H1 (cell line): ENCODE data around the gene KLHL8. TPM values are rescaled to one million over a fixed set of nuclear protein-coding genes. Genes with fewer than 3 reads are reported as not detected.

Source experiments
- CTCF ChIA-PET: fragments of 300-600 bp; sonication (Branson Sonifier 250); formaldehyde crosslinking; loops from one replicate; lab custom pipeline; 2021; ENCODE audit not compliant: partially characterized antibody; lab: Charles Lee
- POLR2A ChIA-PET: fragments of 300-600 bp; sonication (Branson Sonifier 250); formaldehyde crosslinking; loops from one replicate; lab custom pipeline; 2021; ENCODE audit warnings: inconsistent platforms; ENCODE audit not compliant: partially characterized antibody; lab: Charles Lee
- DNase-seq, 2 experiments: peaks; one replicate each; pipeline versions ENCODE4 v3.0.0 to v3.0.0-alpha.2; 2010 to 2022; ENCODE audit warnings: low spot score in 2 of 2, low read depth in 1 of 2, mixed read lengths in 1 of 2
- FAIRE-seq: peaks from 2 replicates; lab custom pipeline; 2011; peaks lifted over from hg19 to GRCh38; lab: Jason Lieb, UNC
- H2AFZ ChIP-seq: 2 replicates; pipeline ENCODE4 v1.8.1; 2012; ENCODE audit warnings: low read length, inconsistent platforms
- H2AK5ac ChIP-seq: 2 replicates; pipeline ENCODE4 v1.6.1; 2013; ENCODE audit warnings: low read depth, low read length
- H2BK120ac ChIP-seq: replicated peaks from 2 replicates; pipeline ENCODE3; 2013; ENCODE audit warnings: low read depth, low read length, inconsistent platforms
- H2BK12ac ChIP-seq: 2 replicates; pipeline ENCODE4 v1.6.1; 2013; ENCODE audit warnings: low read depth, low read length
- H2BK15ac ChIP-seq: 2 replicates; pipeline ENCODE4 v1.6.1; 2013; ENCODE audit warnings: low read length
- H2BK20ac ChIP-seq: 2 replicates; pipeline ENCODE4 v1.6.1; 2013; ENCODE audit warnings: low read length
- H2BK5ac ChIP-seq: 2 replicates; pipeline ENCODE4 v1.6.1; 2013; ENCODE audit warnings: low read depth, low read length
- H3K14ac ChIP-seq: 2 replicates; pipeline ENCODE4 v1.6.1; 2013; ENCODE audit warnings: inconsistent platforms; ENCODE audit not compliant: insufficient read length
- H3K18ac ChIP-seq: 2 replicates; pipeline ENCODE4 v1.6.1; 2013; ENCODE audit warnings: low read length; ENCODE audit errors: extremely low read depth
- H3K23ac ChIP-seq: 2 replicates; pipeline ENCODE4 v1.6.1; 2013; ENCODE audit warnings: inconsistent platforms; ENCODE audit not compliant: insufficient read length
- H3K23me2 ChIP-seq: 2 replicates; pipeline ENCODE4 v1.6.1; 2013; ENCODE audit warnings: low read depth, low read length
- H3K27ac ChIP-seq: 2 replicates; pipeline ENCODE4 v1.6.1; 2011; ENCODE audit warnings: low read depth, low read length, inconsistent platforms
- H3K27me3 ChIP-seq, 4 experiments: replicated peaks in 1 of 4; 1 replicate in 1 of 4; 2 replicates in 3 of 4; pipeline versions ENCODE4 v1.6.1 to v1.8.1; 2011 to 2013; ENCODE audit warnings: low read length in 3 of 4, mild to moderate bottlenecking in 3 of 4, inconsistent platforms in 2 of 4, mixed read lengths in 2 of 4, moderate library complexity in 1 of 4; ENCODE audit not compliant: control insufficient read depth in 3 of 4, insufficient read depth in 3 of 4; ENCODE audit errors: extremely low read depth in 1 of 4
- H3K36me3 ChIP-seq, 4 experiments: 2 replicates each; pipeline versions ENCODE4 v1.6.1 to v1.8.1; 2011 to 2013; ENCODE audit warnings: mild to moderate bottlenecking in 4 of 4, low read length in 3 of 4, moderate library complexity in 2 of 4, control low read depth in 1 of 4, inconsistent platforms in 1 of 4; ENCODE audit not compliant: insufficient read depth in 4 of 4, control insufficient read depth in 2 of 4
- H3K4ac ChIP-seq: replicated peaks from 2 replicates; pipeline ENCODE3; 2013; ENCODE audit warnings: low read length, low read depth, mixed read lengths, inconsistent platforms; ENCODE audit not compliant: insufficient read length
- H3K4me1 ChIP-seq, 4 experiments: replicated peaks in 1 of 4; 1 replicate in 1 of 4; 2 replicates in 3 of 4; pipeline versions ENCODE4 v1.6.1 to v1.8.1; 2011 to 2013; ENCODE audit warnings: low read length in 3 of 4, inconsistent platforms in 2 of 4, mixed read lengths in 1 of 4; ENCODE audit not compliant: insufficient read depth in 4 of 4, control insufficient read depth in 3 of 4
- H3K4me2 ChIP-seq, 2 experiments: 2 replicates each; pipeline versions ENCODE4 v1.6.1 to v1.8.1; 2011 to 2013; ENCODE audit warnings: low read depth in 2 of 2, low read length in 2 of 2, control low read depth in 1 of 2, inconsistent platforms in 1 of 2, mild to moderate bottlenecking in 1 of 2; ENCODE audit not compliant: insufficient read depth in 1 of 2
- H3K4me3 ChIP-seq, 4 experiments: fragments of 200-600, 300-600 bp in 1 of 4; sonication (generic), shearing (Covaris generic), sonication (Bioruptor Twin) in 1 of 4; 2 replicates each; pipeline versions ENCODE4 v1.5.1 to v1.8.1; 2011 to 2016; ENCODE audit warnings: low read length in 4 of 4, low read depth in 3 of 4, control low read depth in 2 of 4, inconsistent platforms in 2 of 4, mild to moderate bottlenecking in 2 of 4, mixed read lengths in 1 of 4, moderate library complexity in 1 of 4; ENCODE audit not compliant: insufficient read depth in 2 of 4; ENCODE audit errors: extremely low read depth in 1 of 4
- H3K56ac ChIP-seq: replicated peaks from 2 replicates; pipeline ENCODE3; 2013; ENCODE audit warnings: low read depth, mild to moderate bottlenecking, mixed read lengths, low read length, inconsistent platforms; ENCODE audit not compliant: insufficient read length
- H3K79me1 ChIP-seq: 2 replicates; pipeline ENCODE4 v1.6.1; 2013; ENCODE audit warnings: low read depth, low read length, control low read depth
- H3K79me2 ChIP-seq, 2 experiments: 2 replicates each; pipeline versions ENCODE4 v1.6.1 to v1.8.1; 2012 to 2013; ENCODE audit warnings: low read length in 2 of 2, mild to moderate bottlenecking in 2 of 2, inconsistent platforms in 1 of 2; ENCODE audit not compliant: insufficient read depth in 2 of 2, control insufficient read depth in 1 of 2
- H3K9ac ChIP-seq, 4 experiments: replicated peaks in 1 of 4; 1 replicate in 1 of 4; 2 replicates in 3 of 4; pipeline versions ENCODE4 v1.6.1 to v1.8.1; 2011 to 2013; ENCODE audit warnings: low read depth in 3 of 4, low read length in 3 of 4, control low read depth in 2 of 4, mild to moderate bottlenecking in 2 of 4, moderate library complexity in 2 of 4, inconsistent platforms in 1 of 4; ENCODE audit errors: extremely low read depth in 1 of 4
- H3K9me3 ChIP-seq, 2 experiments: 2 replicates each; pipeline versions ENCODE4 v1.6.1 to v1.8.1; 2012 to 2013; ENCODE audit warnings: mild to moderate bottlenecking in 2 of 2, moderate library complexity in 2 of 2, control low read depth in 1 of 2, inconsistent platforms in 1 of 2, low read depth in 1 of 2, low read length in 1 of 2, mixed read lengths in 1 of 2; ENCODE audit not compliant: insufficient read depth in 2 of 2
- H4K20me1 ChIP-seq, 2 experiments: replicated peaks in 1 of 2; 2 replicates each; pipeline versions ENCODE3 to v1.8.1; 2011 to 2013; ENCODE audit warnings: inconsistent platforms in 2 of 2, low read length in 2 of 2, mild to moderate bottlenecking in 1 of 2; ENCODE audit not compliant: insufficient read depth in 2 of 2, control insufficient read depth in 1 of 2
- H4K5ac ChIP-seq: 2 replicates; pipeline ENCODE4 v1.6.1; 2013; ENCODE audit warnings: low read length, low read depth, mixed read lengths, inconsistent platforms; ENCODE audit not compliant: insufficient read length
- H4K8ac ChIP-seq: 2 replicates; pipeline ENCODE4 v1.8.0; 2013; ENCODE audit warnings: mild to moderate bottlenecking, moderate library complexity, low read length, inconsistent platforms; ENCODE audit not compliant: insufficient read depth; ENCODE audit errors: extremely low read depth
- H4K91ac ChIP-seq: replicated peaks from 2 replicates; pipeline ENCODE3; 2013; ENCODE audit warnings: low read length, mixed read lengths, inconsistent platforms; ENCODE audit not compliant: insufficient read length
- EGR1 ChIP-seq: IDR thresholded peaks from 2 replicates; pipeline ENCODE4 v1.6.1; 2011; ENCODE audit warnings: low read depth, low read length, borderline replicate concordance
- EZH2 ChIP-seq: fragments of 200-600 bp; sonication (generic); IDR thresholded peaks from 2 replicates; pipeline ENCODE4 v1.7.1; 2012; ENCODE audit warnings: low read depth, mild to moderate bottlenecking, moderate library complexity, low read length, inconsistent platforms; ENCODE audit not compliant: severe bottlenecking
- KDM1A ChIP-seq: fragments of 200-600, 300-600 bp; sonication (generic); IDR thresholded peaks from 2 replicates; pipeline ENCODE4 v1.7.1; 2016; ENCODE audit warnings: mild to moderate bottlenecking, low read length, borderline replicate concordance
- RAD21 ChIP-seq, 2 experiments: IDR thresholded peaks in 1 of 2; conservative IDR thresholded peaks in 1 of 2; 2 replicates each; pipeline ENCODE4 v1.6.1; 2011; ENCODE audit warnings: low read depth in 2 of 2, low read length in 2 of 2, improper control_type of control experiment in 1 of 2, inconsistent platforms in 1 of 2, mild to moderate bottlenecking in 1 of 2, moderate library complexity in 1 of 2
- SIN3A ChIP-seq, 2 experiments: IDR thresholded peaks in 1 of 2; conservative IDR thresholded peaks in 1 of 2; 2 replicates each; pipeline ENCODE4 v1.6.1; 2011 to 2012; ENCODE audit warnings: low read length in 2 of 2, improper control_type of control experiment in 1 of 2, low read depth in 1 of 2, mild to moderate bottlenecking in 1 of 2
- WGBS, 2 experiments: shearing (Covaris generic) in 1 of 2; methylation state at CpG; one replicate each; pipeline versions ENCODE4 v1.1.6 to v1.1.7; 2013 to 2015; ENCODE audit warnings: low lambda C conversion rate in 2 of 2, mixed read lengths in 2 of 2, inconsistent platforms in 1 of 2, low coverage in 1 of 2, missing lambda C conversion rate in 1 of 2; ENCODE audit not compliant: insufficient replicate concordance in 2 of 2, insufficient coverage in 1 of 2, insufficient read length in 1 of 2; ENCODE audit errors: extremely low coverage in 1 of 2, missing lambda C conversion rate in 1 of 2; 5-methylcytosine and 5-hydroxymethylcytosine counted together
- polyA plus RNA-seq, 7 experiments: library from polyadenylated mRNA; depleted of rRNA in 3 of 7; stranded (reverse) in 5 of 7; unstranded in 2 of 7; fragments of >200 nt in 5 of 7; fragments of 200-250 nt in 2 of 7; gene quantifications; 1 replicate in 5 of 7; 2 replicates in 1 of 7; 4 replicates in 1 of 7; pipeline versions ENCODE4 v1.2.1 to v1.2.3, GENCODE V29; 2011 to 2013; ENCODE audit warnings: missing spikeins in 2 of 7, mixed read lengths in 2 of 7
- total RNA-seq: library from RNA; stranded (reverse); fragmentation: NEBNext Ultra II Directional; extraction: Animal tissue kit (Norgen Biotek cat#: 25700); gene quantifications from 2 replicates; pipeline ENCODE4 v1.2.1, GENCODE V29; 2021
- TF ChIP-seq, protein P1 (sequence below), 3 experiments: IDR thresholded peaks; 1 replicate in 2 of 3; 2 replicates in 1 of 3; pipeline versions ENCODE4 v1.5.1 to v1.6.1; 2011; ENCODE audit warnings: low read length in 3 of 3, mild to moderate bottlenecking in 3 of 3, inconsistent platforms in 2 of 3, low read depth in 1 of 3, moderate library complexity in 1 of 3; ENCODE audit not compliant: insufficient read depth in 1 of 3; ENCODE audit errors: control extremely low read depth in 1 of 3

KLHL8 gene
- total and polyA plus RNA-seq, 2 of the 8 experiments (the other 6 are each of a cell fraction or from before 2014, with no cell fraction given), result 0.94 to 8.1 TPM

DNA sequence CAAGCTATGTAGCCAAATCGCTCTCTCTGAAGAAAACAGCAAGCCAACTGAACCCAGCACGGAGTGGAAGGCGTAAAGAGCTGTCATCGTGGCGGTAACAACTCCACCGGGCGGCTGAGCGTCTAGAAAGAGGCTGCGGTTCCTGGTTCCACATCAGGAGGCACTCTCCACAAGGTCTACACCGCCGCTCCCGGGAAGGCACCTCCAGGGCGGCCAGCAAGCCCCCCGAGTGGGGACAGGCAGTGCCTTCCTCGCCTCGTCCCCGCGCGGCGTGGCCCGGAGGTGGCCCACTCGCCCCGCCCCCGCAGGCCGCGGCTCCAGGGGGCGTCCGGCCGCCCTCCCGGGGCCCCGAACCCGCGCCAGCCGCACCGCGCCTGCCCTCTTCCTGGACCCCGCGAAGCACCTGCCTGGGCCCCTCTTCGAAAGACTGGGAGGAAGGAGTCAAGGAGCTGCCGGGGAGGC, 755 bp downstream of the KLHL8 start:
- Histone ChIP-seq H3K27me3 (no peaks in the 10 kb centered on the region), H2AK5ac (no peak overlapping the region), H3K79me1 (no peaks in the 10 kb centered on the region; the same call in 1 of the 2 replicates), H3K56ac (peak overlapping the region; percentile 91), H3K4me1 (peaks cover 0 to 2% (median under 1%) of the 10 kb centered on the region in 4 experiments; a peak in 3 of 7 replicates), H3K79me2 (peaks cover 0 to 12% of the 10 kb centered on the region in 2 experiments; a peak in 2 of 4 replicates), H2BK20ac (no peak overlapping the region), H3K9ac (peak overlapping the region; percentile 76 to 97 (median 94)), H2BK15ac (0 out of 2 replicates have a peak overlapping the region, but pooled peaks have one; percentile 92), H4K20me1 (peaks cover 0 to 4% of the 10 kb centered on the region in 2 experiments), H3K14ac (no peak overlapping the region), H4K8ac (peak overlapping the region; percentile 95), H2BK120ac (no peak overlapping the region), H2AFZ (peak overlapping the region; percentile 96), H4K91ac (no peak overlapping the region), H3K4me2 (peak overlapping the region; percentile 48 to 91), H4K5ac (no peak overlapping the region), H3K9me3 (no peaks in the 10 kb centered on the region), H3K18ac (peak overlapping the region; percentile 99; the same call in 1 of the 2 replicates), H3K36me3 (no peaks in the 10 kb centered on the region), H3K23me2 (peaks cover 2% of the 10 kb centered on the region; the same call in 1 of the 2 replicates), H2BK5ac (no peak overlapping the region), H2BK12ac (no peak overlapping the region), H3K27ac (peak overlapping the region; percentile 93; the same call in 1 of the 2 replicates), H3K23ac (no peak overlapping the region), H3K4me3 (peak overlapping the region; percentile 87 to 100 (median 98)), H3K4ac (no peak overlapping the region)
- FAIRE-seq (no peak), DNase-seq (no peak)
- CTCF ChIA-PET, result interaction anchor here (0.7 to 3.6 kb wide), 15 partner anchors 8 to 297 kb away, joined by 3 to 19 read pairs (median 4); no protein-coding TSS in a partner anchor
- TF ChIP-seq EGR1 (peak; percentile 41; the same call in 1 of the 2 replicates), EZH2 (no peak), KDM1A (0 out of 2 replicates have a peak, but pooled peaks have one; percentile 6), RAD21 (IDR thresholded peaks at IDR 0.05 in 1 of 2, conservative IDR thresholded peaks at IDR 0.05 in 1 of 2; ENCODE audit: low read depth in 2 of 2, low read length in 2 of 2) (peak in 1 of 2 experiments; percentile 2; a peak in 1 of 4 replicates), SIN3A (conservative IDR thresholded peaks at IDR 0.05 in 1 of 2, IDR thresholded peaks at IDR 0.05 in 1 of 2; ENCODE audit: low read depth in 1 of 2, low read length in 2 of 2) (0 out of 4 replicates have a peak, but pooled peaks of 1 of the 2 experiments have one; percentile 26)
- TF ChIP-seq, protein P1, sequence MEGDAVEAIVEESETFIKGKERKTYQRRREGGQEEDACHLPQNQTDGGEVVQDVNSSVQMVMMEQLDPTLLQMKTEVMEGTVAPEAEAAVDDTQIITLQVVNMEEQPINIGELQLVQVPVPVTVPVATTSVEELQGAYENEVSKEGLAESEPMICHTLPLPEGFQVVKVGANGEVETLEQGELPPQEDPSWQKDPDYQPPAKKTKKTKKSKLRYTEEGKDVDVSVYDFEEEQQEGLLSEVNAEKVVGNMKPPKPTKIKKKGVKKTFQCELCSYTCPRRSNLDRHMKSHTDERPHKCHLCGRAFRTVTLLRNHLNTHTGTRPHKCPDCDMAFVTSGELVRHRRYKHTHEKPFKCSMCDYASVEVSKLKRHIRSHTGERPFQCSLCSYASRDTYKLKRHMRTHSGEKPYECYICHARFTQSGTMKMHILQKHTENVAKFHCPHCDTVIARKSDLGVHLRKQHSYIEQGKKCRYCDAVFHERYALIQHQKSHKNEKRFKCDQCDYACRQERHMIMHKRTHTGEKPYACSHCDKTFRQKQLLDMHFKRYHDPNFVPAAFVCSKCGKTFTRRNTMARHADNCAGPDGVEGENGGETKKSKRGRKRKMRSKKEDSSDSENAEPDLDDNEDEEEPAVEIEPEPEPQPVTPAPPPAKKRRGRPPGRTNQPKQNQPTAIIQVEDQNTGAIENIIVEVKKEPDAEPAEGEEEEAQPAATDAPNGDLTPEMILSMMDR (IDR thresholded peaks at IDR 0.05; ENCODE audit: control extremely low read depth in 1 of 3, insufficient read depth in 1 of 3, low read depth in 1 of 3, low read length in 3 of 3), result peak; percentile 35 to 45 (median 42)
- POLR2A ChIA-PET, result interaction anchor here (0.5 to 2.0 kb wide), 8 partner anchors 10 to 284 kb away, joined by 3 to 7 read pairs (median 4); partner anchors contain the start of gene AFF1
- 3% methylated on average over 33 of the region's 40 CpGs; no CpG with 5 or more reads in 1 of the 2 experiments for WGBS, 2 experiments
